GM12878 (cell line): Measurements from ENCODE around the gene AGBL3. TPM values are rescaled to one million over a fixed set of nuclear protein-coding genes. Genes with fewer than 3 reads are reported as not detected.

Experiments
- ATF7 ChIP-seq: fragments of 450-650 bp; IDR thresholded peaks from 2 replicates; pipeline ENCODE4 v1.6.1; 2016; ENCODE audit warnings: low read depth, mild to moderate bottlenecking
- CBX5 ChIP-seq: sonication (generic); IDR thresholded peaks from 2 replicates; pipeline ENCODE4 v1.6.1; 2016; ENCODE audit warnings: low read depth, moderate library complexity, mild to moderate bottlenecking, inconsistent platforms
- CHD2 ChIP-seq: IDR thresholded peaks from 2 replicates; pipeline ENCODE4 v1.6.1; 2011; ENCODE audit warnings: low read depth, low read length, improper control_type of control experiment, borderline replicate concordance
- CUX1 ChIP-seq: IDR thresholded peaks from 2 replicates; pipeline ENCODE4 v1.6.1; 2012; ENCODE audit warnings: improper control_type of control experiment, low read depth, low read length; ENCODE audit not compliant: insufficient replicate concordance
- HDAC6 ChIP-seq: fragments of 200-600 bp; sonication (generic); IDR thresholded peaks from one replicate; pipeline ENCODE4 v1.8.0; 2017; ENCODE audit warnings: antibody characterized with exemption; ENCODE audit not compliant: unreplicated experiment
- IKZF1 ChIP-seq: fragments of 450-650 bp; conservative IDR thresholded peaks from 2 replicates; pipeline ENCODE4 v1.6.1; 2017; ENCODE audit warnings: antibody characterized with exemption, mild to moderate bottlenecking
- IRF4 ChIP-seq: IDR thresholded peaks from 2 replicates; pipeline ENCODE4 v1.6.1; 2011; ENCODE audit warnings: low read depth, low read length
- MYC ChIP-seq: IDR thresholded peaks from 2 replicates; pipeline ENCODE4 v1.6.1; 2011; ENCODE audit warnings: mild to moderate bottlenecking, low read length, moderate library complexity, inconsistent platforms; ENCODE audit not compliant: insufficient read depth, insufficient replicate concordance, insufficient read length, severe bottlenecking
- NBN ChIP-seq: fragments of 450-650 bp; IDR thresholded peaks from 2 replicates; pipeline ENCODE4 v1.6.1; 2016
- PBX3 ChIP-seq: IDR thresholded peaks from 2 replicates; pipeline ENCODE4 v1.6.1; 2011; ENCODE audit warnings: mild to moderate bottlenecking, low read depth, low read length, moderate library complexity; ENCODE audit not compliant: insufficient replicate concordance
- RUNX3 ChIP-seq: IDR thresholded peaks from 2 replicates; pipeline ENCODE4 v1.6.1; 2012; ENCODE audit warnings: low read length, inconsistent platforms
- SP1 ChIP-seq: IDR thresholded peaks from one replicate; pipeline ENCODE4 v1.6.1; 2011; ENCODE audit warnings: low read depth, low read length
- SREBF2 ChIP-seq: IDR thresholded peaks from 2 replicates; pipeline ENCODE4 v1.6.1; 2012; ENCODE audit warnings: mild to moderate bottlenecking, low read length
- SRF ChIP-seq, 2 experiments: IDR thresholded peaks; 2 replicates each; pipeline ENCODE4 v1.6.1; 2011; ENCODE audit warnings: low read depth in 2 of 2, low read length in 2 of 2, mild to moderate bottlenecking in 1 of 2, moderate library complexity in 1 of 2
- TBL1XR1 ChIP-seq: IDR thresholded peaks from 2 replicates; pipeline ENCODE4 v1.6.1; 2012; ENCODE audit warnings: low read depth, low read length, improper control_type of control experiment
- TCF7 ChIP-seq: IDR thresholded peaks from 2 replicates; pipeline ENCODE4 v1.6.1; 2014; ENCODE audit warnings: antibody characterized with exemption, borderline replicate concordance
- WRNIP1 ChIP-seq: IDR thresholded peaks from 2 replicates; pipeline ENCODE4 v1.6.1; 2011; ENCODE audit warnings: low read depth, low read length, improper control_type of control experiment, borderline replicate concordance
- ZBTB40 ChIP-seq: fragments of 450-650 bp; IDR thresholded peaks from 2 replicates; pipeline ENCODE4 v1.6.1; 2016; ENCODE audit warnings: mild to moderate bottlenecking, moderate library complexity, borderline replicate concordance
- polyA plus RNA-seq, 11 experiments: library from polyadenylated mRNA; depleted of rRNA in 4 of 11; unstranded in 6 of 11; stranded (reverse) in 5 of 11; fragments of >200 nt; fragmentation: Nextera tagmentation in 4 of 11; fragmentation: Illumina TruSeq in 1 of 11; extraction: Ambion mirVana in 4 of 11; extraction: Trizol in 1 of 11; gene quantifications; 1 replicate in 1 of 11; 2 replicates in 10 of 11; pipeline versions ENCODE4 v1.2.1 to v1.2.3, GENCODE V29; 2011 to 2016; ENCODE audit warnings: inconsistent platforms in 2 of 11, missing spikeins in 2 of 11, low read depth in 1 of 11
- total RNA-seq, 4 experiments: library from RNA; depleted of rRNA in 3 of 4; stranded (reverse); fragments of >200 nt in 3 of 4; fragmentation: Illumina TruSeq in 1 of 4; extraction: Trizol in 1 of 4; gene quantifications; 2 replicates each; pipeline versions ENCODE4 v1.2.1 to v1.2.3, GENCODE V29; 2013 to 2021

Gene AGBL3
- total and polyA plus RNA-seq, 10 of the 15 experiments (the other 5 are each of a cell fraction or from before 2014, with no cell fraction given) = 0.82 to 12.4 (median 3.7) TPM

GRCh38 chr7:134995239-134996096 lies 9.2 kb downstream of the AGBL3 start (continued):
- TF ChIP-seq CUX1 = peak; percentile 68
- peak; percentile 24 for TF ChIP-seq PBX3
- TF ChIP-seq CBX5 = peak; percentile 33; the same call in 1 of the 2 replicates
- TF ChIP-seq IRF4 = peak; percentile 39; the same call in 1 of the 2 replicates
- TF ChIP-seq NBN = peak; percentile 51; the same call in 1 of the 2 replicates
- TF ChIP-seq CHD2 = peak; percentile 71; the same call in 1 of the 2 replicates
- peak; percentile 93; the same call in 1 of the 2 replicates for TF ChIP-seq TBL1XR1
- peak; percentile 90 for TF ChIP-seq ATF7
- TF ChIP-seq IKZF1 = peak; percentile 92
- TF ChIP-seq SP1 = peak; percentile 16
- no peak for TF ChIP-seq SREBF2
- no peak for TF ChIP-seq MYC
- peak; percentile 94 for TF ChIP-seq RUNX3
- TF ChIP-seq TCF7 = peak; percentile 88
- TF ChIP-seq ZBTB40 = peak; percentile 45; the same call in 1 of the 2 replicates
- TF ChIP-seq HDAC6 = no peak
- 0 out of 2 replicates have a peak, but pooled peaks have one; percentile 55 for TF ChIP-seq WRNIP1
- TF ChIP-seq SRF (IDR thresholded peaks at IDR 0.05; ENCODE audit: low read depth in 2 of 2, low read length in 2 of 2) = no peak
